ENCODE data around the gene CDHR1.

Gene CDHR1

DNA sequence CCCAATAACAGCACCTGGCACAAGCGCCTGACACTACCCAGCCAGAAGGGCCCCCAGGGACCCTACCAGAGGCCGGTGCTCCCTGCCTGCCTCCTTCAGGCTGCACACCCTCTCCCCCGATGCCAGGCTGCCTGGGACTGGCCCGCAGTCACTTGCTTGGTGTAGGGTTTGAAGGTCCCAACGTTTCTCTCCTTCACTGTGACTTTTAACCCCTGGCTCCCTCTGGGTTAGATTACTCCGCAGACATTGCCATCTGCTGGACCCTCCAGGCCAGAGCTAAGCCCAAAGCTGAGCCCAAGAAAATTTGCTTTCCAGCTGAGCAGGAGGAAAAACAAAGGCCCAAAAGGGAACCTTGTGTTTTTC lies 6.9 kb downstream of the CDHR1 start:
- WGBS, 2 experiments (ENCODE audit: insufficient coverage in 2 of 2) = 62 to 72% methylated on average over 3 to 4 of the region's 6 CpGs

GRCh38 chr10:84201682-84202081 lies 7.3 kb downstream of the CDHR1 start:
- H3K4me1 ChIP-seq (ENCODE audit: control insufficient read depth, insufficient read depth, low read length, poor library complexity, severe bottlenecking) = no peaks in the 10 kb centered on the region
- H3K9me3 ChIP-seq (ENCODE audit: control insufficient read depth, low read length) = no peaks in the 10 kb centered on the region
- H3K27ac ChIP-seq (ENCODE audit: low read depth, low read length, severe bottlenecking) = no peak overlapping the region
- 94 to 96% methylated on average over 9 to 11 of the region's 11 CpGs for WGBS, 2 experiments (ENCODE audit: insufficient coverage in 2 of 2)
- no peak overlapping the region for H3K4me3 ChIP-seq (ENCODE audit: extremely low read depth, insufficient read depth, low read length, poor library complexity, severe bottlenecking)
- no peaks in the 10 kb centered on the region for H3K36me3 ChIP-seq (ENCODE audit: control insufficient read depth, insufficient read depth, low read length)

More for the DNA sequence above, 6.9 kb downstream of the CDHR1 start:
- no peaks in the 10 kb centered on the region for H3K9me3 ChIP-seq (ENCODE audit: control insufficient read depth, low read length)
- no peaks in the 10 kb centered on the region for H3K36me3 ChIP-seq (ENCODE audit: control insufficient read depth, insufficient read depth, low read length)
- no peak overlapping the region for H3K27ac ChIP-seq (ENCODE audit: low read depth, low read length, severe bottlenecking)
- H3K4me3 ChIP-seq (ENCODE audit: extremely low read depth, insufficient read depth, low read length, poor library complexity, severe bottlenecking) = no peak overlapping the region
- no peaks in the 10 kb centered on the region for H3K4me1 ChIP-seq (ENCODE audit: control insufficient read depth, insufficient read depth, low read length, poor library complexity, severe bottlenecking)

- H3K4me1 ChIP-seq (ENCODE audit: control insufficient read depth, insufficient read depth, low read length, poor library complexity, severe bottlenecking) = no peaks in the 10 kb centered on the region
- H3K9me3 ChIP-seq (ENCODE audit: control insufficient read depth, low read length) = no peaks in the 10 kb centered on the region
- WGBS, 2 experiments (ENCODE audit: insufficient coverage in 2 of 2) = 89 to 90% methylated on average over 4 to 5 of the region's 5 CpGs
- no peaks in the 10 kb centered on the region for H3K36me3 ChIP-seq (ENCODE audit: control insufficient read depth, insufficient read depth, low read length)
- no peak overlapping the region for H3K4me3 ChIP-seq (ENCODE audit: extremely low read depth, insufficient read depth, low read length, poor library complexity, severe bottlenecking)
- H3K27ac ChIP-seq (ENCODE audit: low read depth, low read length, severe bottlenecking) = no peak overlapping the region
Observed at GRCh38 chr10:84202349-84202748, 8.0 kb downstream of the CDHR1 start.

- 81 to 83% methylated on average over 1 to 4 of the region's 4 CpGs for WGBS, 2 experiments (ENCODE audit: insufficient coverage in 2 of 2)
- H3K9me3 ChIP-seq (ENCODE audit: control insufficient read depth, low read length) = no peaks in the 10 kb centered on the region
- H3K4me1 ChIP-seq (ENCODE audit: control insufficient read depth, insufficient read depth, low read length, poor library complexity, severe bottlenecking) = no peaks in the 10 kb centered on the region
- no peak overlapping the region for H3K27ac ChIP-seq (ENCODE audit: low read depth, low read length, severe bottlenecking)
- no peaks in the 10 kb centered on the region for H3K36me3 ChIP-seq (ENCODE audit: control insufficient read depth, insufficient read depth, low read length)
- H3K4me3 ChIP-seq (ENCODE audit: extremely low read depth, insufficient read depth, low read length, poor library complexity, severe bottlenecking) = no peak overlapping the region
Observed at GRCh38 chr10:84204122-84204521, 9.8 kb downstream of the CDHR1 start.

- 82 to 93% methylated on average over 3 of the region's 4 CpGs for WGBS, 2 experiments (ENCODE audit: insufficient coverage in 2 of 2)
- Histone ChIP-seq H3K4me1 (ENCODE audit: control insufficient read depth, insufficient read depth, low read length, poor library complexity, severe bottlenecking) (no peaks in the 10 kb centered on the region), H3K4me3 (ENCODE audit: extremely low read depth, insufficient read depth, low read length, poor library complexity, severe bottlenecking) (no peak overlapping the region), H3K27ac (ENCODE audit: low read depth, low read length, severe bottlenecking) (no peak overlapping the region), H3K9me3 (ENCODE audit: control insufficient read depth, low read length) (no peaks in the 10 kb centered on the region), H3K36me3 (ENCODE audit: control insufficient read depth, insufficient read depth, low read length) (no peaks in the 10 kb centered on the region)
Observed at GRCh38 chr10:84204610-84205009, 10.3 kb downstream of the CDHR1 start.

GRCh38 chr10:84205049-84205852 lies 10.9 kb downstream of the CDHR1 start:
- Histone ChIP-seq H3K4me1 (ENCODE audit: control insufficient read depth, insufficient read depth, low read length, poor library complexity, severe bottlenecking) (no peaks in the 10 kb centered on the region), H3K36me3 (ENCODE audit: control insufficient read depth, insufficient read depth, low read length) (no peaks in the 10 kb centered on the region), H3K4me3 (ENCODE audit: extremely low read depth, insufficient read depth, low read length, poor library complexity, severe bottlenecking) (no peak overlapping the region), H3K27ac (ENCODE audit: low read depth, low read length, severe bottlenecking) (no peak overlapping the region), H3K9me3 (ENCODE audit: control insufficient read depth, low read length) (no peaks in the 10 kb centered on the region)
- 31 to 36% methylated on average over 5 to 6 of the region's 8 CpGs for WGBS, 2 experiments (ENCODE audit: insufficient coverage in 2 of 2)

- Histone ChIP-seq H3K4me1 (ENCODE audit: control insufficient read depth, insufficient read depth, low read length, poor library complexity, severe bottlenecking) (no peaks in the 10 kb centered on the region), H3K36me3 (ENCODE audit: control insufficient read depth, insufficient read depth, low read length) (no peaks in the 10 kb centered on the region), H3K27ac (ENCODE audit: low read depth, low read length, severe bottlenecking) (no peak overlapping the region), H3K9me3 (ENCODE audit: control insufficient read depth, low read length) (no peaks in the 10 kb centered on the region), H3K4me3 (ENCODE audit: extremely low read depth, insufficient read depth, low read length, poor library complexity, severe bottlenecking) (no peak overlapping the region)
- WGBS, 2 experiments (ENCODE audit: insufficient coverage in 2 of 2) = 71 to 87% methylated on average over 5 to 6 of the region's 6 CpGs
Observed at GRCh38 chr10:84205853-84206525, 11.7 kb downstream of the CDHR1 start.

- Histone ChIP-seq H3K27ac (ENCODE audit: low read depth, low read length, severe bottlenecking) (no peak overlapping the region), H3K9me3 (ENCODE audit: control insufficient read depth, low read length) (no peaks in the 10 kb centered on the region), H3K4me1 (ENCODE audit: control insufficient read depth, insufficient read depth, low read length, poor library complexity, severe bottlenecking) (no peaks in the 10 kb centered on the region), H3K4me3 (ENCODE audit: extremely low read depth, insufficient read depth, low read length, poor library complexity, severe bottlenecking) (no peak overlapping the region), H3K36me3 (ENCODE audit: control insufficient read depth, insufficient read depth, low read length) (no peaks in the 10 kb centered on the region)
- WGBS, 2 experiments (ENCODE audit: insufficient coverage in 2 of 2) = 83 to 88% methylated on average over 7 to 8 of the region's 10 CpGs
Observed at GRCh38 chr10:84208023-84208422, 13.7 kb downstream of the CDHR1 start.

GRCh38 chr10:84211566-84211965 lies 17.2 kb downstream of the CDHR1 start:
- H3K9me3 ChIP-seq (ENCODE audit: control insufficient read depth, low read length) = no peaks in the 10 kb centered on the region
- H3K4me1 ChIP-seq (ENCODE audit: control insufficient read depth, insufficient read depth, low read length, poor library complexity, severe bottlenecking) = no peaks in the 10 kb centered on the region
- H3K36me3 ChIP-seq (ENCODE audit: control insufficient read depth, insufficient read depth, low read length) = no peaks in the 10 kb centered on the region
- WGBS, 2 experiments (ENCODE audit: insufficient coverage in 2 of 2) = 78 to 85% methylated on average over 2 of the region's 2 CpGs
- no peak overlapping the region for H3K27ac ChIP-seq (ENCODE audit: low read depth, low read length, severe bottlenecking)
- H3K4me3 ChIP-seq (ENCODE audit: extremely low read depth, insufficient read depth, low read length, poor library complexity, severe bottlenecking) = no peak overlapping the region

GRCh38 chr10:84212014-84212413 lies 17.7 kb downstream of the CDHR1 start:
- WGBS, 2 experiments (ENCODE audit: insufficient coverage in 2 of 2) = 67 to 84% methylated on average over 2 to 5 of the region's 5 CpGs
- no peak overlapping the region for H3K27ac ChIP-seq (ENCODE audit: low read depth, low read length, severe bottlenecking)
- H3K4me1 ChIP-seq (ENCODE audit: control insufficient read depth, insufficient read depth, low read length, poor library complexity, severe bottlenecking) = no peaks in the 10 kb centered on the region
- H3K9me3 ChIP-seq (ENCODE audit: control insufficient read depth, low read length) = no peaks in the 10 kb centered on the region
- H3K36me3 ChIP-seq (ENCODE audit: control insufficient read depth, insufficient read depth, low read length) = no peaks in the 10 kb centered on the region
- no peak overlapping the region for H3K4me3 ChIP-seq (ENCODE audit: extremely low read depth, insufficient read depth, low read length, poor library complexity, severe bottlenecking)

- 85 to 88% methylated on average over 8 to 10 of the region's 11 CpGs for WGBS, 2 experiments (ENCODE audit: insufficient coverage in 2 of 2)
Observed at GRCh38 chr10:84213076-84213475, 18.7 kb downstream of the CDHR1 start.

More at GRCh38 chr10:84213076-84213475, 18.7 kb downstream of the CDHR1 start:
- Histone ChIP-seq H3K36me3 (ENCODE audit: control insufficient read depth, insufficient read depth, low read length) (no peaks in the 10 kb centered on the region), H3K27ac (ENCODE audit: low read depth, low read length, severe bottlenecking) (no peak overlapping the region), H3K4me1 (ENCODE audit: control insufficient read depth, insufficient read depth, low read length, poor library complexity, severe bottlenecking) (no peaks in the 10 kb centered on the region), H3K9me3 (ENCODE audit: control insufficient read depth, low read length) (no peaks in the 10 kb centered on the region), H3K4me3 (ENCODE audit: extremely low read depth, insufficient read depth, low read length, poor library complexity, severe bottlenecking) (no peak overlapping the region)

All from mesodermal cell (in vitro differentiated cells).